Suprapubic skin (tissue), 4 donors: ENCODE data around the gene IBA57. TPM values are rescaled to one million over a fixed set of nuclear protein-coding genes. Genes with fewer than 3 reads are reported as not detected.
"Not testable (repeated sequence)": the region's sequence is repeated elsewhere in the genome, so short reads cannot be mapped to it uniquely, and the experiment has no call there.

ENCODE experiments used
- DNase-seq, 2 donors: peaks; one replicate each; pipeline ENCODE4 v3.0.0-alpha.2; 2019; ENCODE audit warnings: low spot score in 2 of 2
- H3K27ac ChIP-seq: fragments of 200-600 bp; sonication (generic); one replicate; pipeline ENCODE4 v1.5.1; 2019
- H3K27me3 ChIP-seq: fragments of 200-600 bp; sonication (generic); one replicate; pipeline ENCODE4 v1.5.1; 2019
- H3K36me3 ChIP-seq: fragments of 200-600 bp; sonication (generic); one replicate; pipeline ENCODE4 v1.5.1; 2019
- H3K4me1 ChIP-seq: fragments of 200-600 bp; sonication (generic); one replicate; pipeline ENCODE4 v1.5.1; 2019
- H3K4me3 ChIP-seq: fragments of 200-600 bp; sonication (generic); one replicate; pipeline ENCODE4 v1.5.1; 2019; ENCODE audit warnings: mild to moderate bottlenecking
- H3K9me3 ChIP-seq: fragments of 200-600 bp; sonication (generic); one replicate; pipeline ENCODE4 v1.5.1; 2019
- EP300 ChIP-seq: sonication (generic); formaldehyde crosslinking; IDR thresholded peaks from one replicate; pipeline ENCODE4 v1.6.1; 2017; ENCODE audit warnings: antibody characterized with exemption
- POLR2A ChIP-seq, 2 donors: fragments of 450-650 bp; IDR thresholded peaks; one replicate each; pipeline ENCODE4 v1.6.1; 2017; ENCODE audit warnings: antibody characterized with exemption in 2 of 2, mild to moderate bottlenecking in 2 of 2, moderate library complexity in 2 of 2
- POLR2AphosphoS5 ChIP-seq, 3 donors: sonication (generic); formaldehyde crosslinking; IDR thresholded peaks; one replicate each; pipeline ENCODE4 v1.6.1; 2017; ENCODE audit warnings: antibody characterized with exemption in 3 of 3
- WGBS: methylation state at CpG from one replicate; pipeline ENCODE4 v1.1.5; 2018; 5-methylcytosine and 5-hydroxymethylcytosine counted together
- total RNA-seq, 4 donors: library from RNA; depleted of rRNA; stranded (reverse); fragments of >200 nt; gene quantifications; one replicate each; pipeline ENCODE4 v1.1.0, GENCODE V29; 2016
- TF ChIP-seq, protein P1 (sequence below), 2 donors: fragments of 200-600 bp in 1 of 2; fragments of 450-650 bp in 1 of 2; sonication (generic) in 1 of 2; IDR thresholded peaks; one replicate each; pipeline ENCODE4 v1.5.1; 2016 to 2019; ENCODE audit warnings: antibody characterized with exemption in 2 of 2, mild to moderate bottlenecking in 1 of 2, moderate library complexity in 1 of 2

The IBA57 gene
- total RNA-seq, 4 donors from 2014 or later: 9.2 to 22.4 (median 12.4) TPM

- no peak overlapping the region for H3K27ac ChIP-seq
- WGBS: 89% methylated on average over 14 of the region's 16 CpGs
- no peaks in the 10 kb centered on the region for H3K4me1 ChIP-seq
- no peak for DNase-seq
- TF ChIP-seq, protein P1, sequence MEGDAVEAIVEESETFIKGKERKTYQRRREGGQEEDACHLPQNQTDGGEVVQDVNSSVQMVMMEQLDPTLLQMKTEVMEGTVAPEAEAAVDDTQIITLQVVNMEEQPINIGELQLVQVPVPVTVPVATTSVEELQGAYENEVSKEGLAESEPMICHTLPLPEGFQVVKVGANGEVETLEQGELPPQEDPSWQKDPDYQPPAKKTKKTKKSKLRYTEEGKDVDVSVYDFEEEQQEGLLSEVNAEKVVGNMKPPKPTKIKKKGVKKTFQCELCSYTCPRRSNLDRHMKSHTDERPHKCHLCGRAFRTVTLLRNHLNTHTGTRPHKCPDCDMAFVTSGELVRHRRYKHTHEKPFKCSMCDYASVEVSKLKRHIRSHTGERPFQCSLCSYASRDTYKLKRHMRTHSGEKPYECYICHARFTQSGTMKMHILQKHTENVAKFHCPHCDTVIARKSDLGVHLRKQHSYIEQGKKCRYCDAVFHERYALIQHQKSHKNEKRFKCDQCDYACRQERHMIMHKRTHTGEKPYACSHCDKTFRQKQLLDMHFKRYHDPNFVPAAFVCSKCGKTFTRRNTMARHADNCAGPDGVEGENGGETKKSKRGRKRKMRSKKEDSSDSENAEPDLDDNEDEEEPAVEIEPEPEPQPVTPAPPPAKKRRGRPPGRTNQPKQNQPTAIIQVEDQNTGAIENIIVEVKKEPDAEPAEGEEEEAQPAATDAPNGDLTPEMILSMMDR (IDR thresholded peaks at IDR 0.05): no peak
- TF ChIP-seq POLR2AphosphoS5 (IDR thresholded peaks at IDR 0.05) (no peak), EP300 (no peak), POLR2A (IDR thresholded peaks at IDR 0.05) (no peak)
- peaks cover 24% of the 10 kb centered on the region for H3K36me3 ChIP-seq
- peaks cover 10% of the 10 kb centered on the region for H3K9me3 ChIP-seq
- no peaks in the 10 kb centered on the region for H3K27me3 ChIP-seq
- H3K4me3 ChIP-seq: no peak overlapping the region
Measured at GRCh38 chr1:228224198-228225164, 58.9 kb downstream of the IBA57 start.

DNA sequence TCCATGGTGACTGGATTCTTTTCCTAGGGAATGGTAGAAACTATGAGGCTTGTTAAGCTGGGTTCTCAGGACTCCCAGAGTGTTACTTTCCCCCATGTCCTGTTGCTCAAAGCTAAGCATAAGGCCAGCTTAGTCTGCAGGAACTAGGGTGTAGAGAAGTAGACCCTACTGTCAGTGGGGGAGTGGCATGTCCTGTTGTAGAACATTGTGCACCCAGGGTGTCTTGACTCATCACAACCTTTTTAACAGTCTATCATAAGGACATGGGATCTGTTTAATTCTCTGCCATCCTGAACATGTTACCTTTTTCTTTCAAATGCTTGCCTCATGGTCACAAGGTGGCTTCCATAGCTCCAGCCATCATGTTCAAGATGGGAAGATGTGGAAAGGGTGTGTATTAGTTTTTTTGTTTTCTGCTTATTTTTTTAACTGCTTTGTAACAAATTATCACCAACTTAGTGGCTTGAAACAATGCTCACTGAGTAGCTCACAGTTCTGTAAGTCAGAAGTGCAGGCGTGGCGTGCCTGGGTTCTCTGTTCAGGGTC is 59.6 kb downstream of the IBA57 start:
- 71% methylated on average over 2 of the region's 2 CpGs for WGBS
- H3K36me3 ChIP-seq: peaks cover 17% of the 10 kb centered on the region
- no peaks in the 10 kb centered on the region for H3K4me1 ChIP-seq
- no peak for TF ChIP-seq EP300
- TF ChIP-seq POLR2A (IDR thresholded peaks at IDR 0.05): no peak
- no peak for TF ChIP-seq POLR2AphosphoS5 (IDR thresholded peaks at IDR 0.05)
- H3K4me3 ChIP-seq: no peak overlapping the region
- no peak overlapping the region for H3K27ac ChIP-seq
- DNase-seq: no peak
- H3K27me3 ChIP-seq: no peaks in the 10 kb centered on the region
- peaks cover 10% of the 10 kb centered on the region for H3K9me3 ChIP-seq

DNA sequence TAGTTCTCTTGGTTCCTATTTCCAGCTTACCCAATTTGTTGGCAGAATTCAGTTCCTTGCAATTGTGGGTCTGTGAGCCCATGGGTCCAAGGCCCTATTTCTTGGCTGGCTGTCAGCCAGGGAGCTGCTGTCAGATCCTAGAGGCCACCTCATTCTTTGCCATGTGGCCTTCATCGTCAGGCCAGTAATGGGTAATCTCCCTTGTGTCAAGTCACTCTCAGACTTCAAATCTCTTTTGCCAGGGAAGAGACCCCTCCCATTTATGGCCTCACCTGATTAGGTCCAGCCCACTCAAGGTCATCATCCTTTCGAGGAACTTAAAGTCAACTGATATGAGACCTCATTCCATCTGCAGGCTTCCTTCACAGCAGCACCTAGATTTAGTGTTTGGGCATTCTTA is 60.1 kb downstream of the IBA57 start:
- DNase-seq: no peak
- Histone ChIP-seq H3K9me3 (peaks cover 10% of the 10 kb centered on the region), H3K4me1 (no peaks in the 10 kb centered on the region), H3K4me3 (no peak overlapping the region), H3K36me3 (peaks cover 17% of the 10 kb centered on the region), H3K27ac (no peak overlapping the region), H3K27me3 (no peaks in the 10 kb centered on the region)
- TF ChIP-seq EP300: no peak
- TF ChIP-seq POLR2AphosphoS5 (IDR thresholded peaks at IDR 0.05): no peak
- no peak for TF ChIP-seq POLR2A (IDR thresholded peaks at IDR 0.05)
- TF ChIP-seq, protein P1 (IDR thresholded peaks at IDR 0.05): no peak
- WGBS: 43% methylated on average over 2 of the region's 2 CpGs

DNA sequence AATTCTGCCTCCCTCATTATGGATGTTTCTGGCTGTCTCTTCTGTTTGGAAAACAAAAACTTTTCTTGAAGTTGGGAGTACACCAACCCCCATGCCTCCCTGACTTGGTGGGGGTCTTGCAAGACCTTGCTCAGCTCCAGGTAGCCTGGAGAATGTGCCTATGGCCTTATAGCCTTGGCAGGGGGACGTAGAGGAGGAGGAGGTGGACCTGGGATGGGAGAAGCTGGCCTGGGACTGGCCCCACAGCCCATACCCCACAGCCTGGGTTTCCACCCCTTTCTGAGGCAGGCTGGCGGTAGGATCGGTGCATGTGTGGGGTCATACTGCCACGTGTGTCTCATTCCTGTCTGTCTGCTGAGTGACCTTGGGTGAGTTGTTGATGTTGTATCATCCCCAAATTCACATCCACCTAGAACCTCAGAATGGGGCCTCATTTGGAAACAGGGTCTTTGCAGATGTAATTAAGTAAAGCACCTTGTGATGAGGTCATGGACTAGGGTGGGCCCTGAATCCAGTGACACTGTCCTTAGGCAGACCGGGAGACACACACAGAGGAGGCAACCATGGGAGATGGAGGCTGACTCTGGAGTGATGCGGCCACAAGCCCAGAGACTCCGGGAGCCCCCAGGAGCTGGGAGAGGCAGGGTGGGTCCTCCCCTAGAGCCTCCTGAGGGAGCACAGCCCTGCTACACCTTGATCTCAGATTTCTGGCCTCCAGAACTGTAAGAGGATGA is 60.7 kb downstream of the IBA57 start:
- TF ChIP-seq POLR2A (IDR thresholded peaks at IDR 0.05): no peak
- no peak for TF ChIP-seq POLR2AphosphoS5 (IDR thresholded peaks at IDR 0.05)
- TF ChIP-seq EP300: no peak
- TF ChIP-seq, protein P1 (IDR thresholded peaks at IDR 0.05): no peak
- no peak overlapping the region for H3K4me3 ChIP-seq
- 100% methylated on average over 4 of the region's 7 CpGs for WGBS
- H3K27ac ChIP-seq: no peak overlapping the region
- DNase-seq: no peak
- H3K4me1 ChIP-seq: no peaks in the 10 kb centered on the region
- peaks cover 10% of the 10 kb centered on the region for H3K9me3 ChIP-seq
- H3K27me3 ChIP-seq: no peaks in the 10 kb centered on the region
- H3K36me3 ChIP-seq: peaks cover 17% of the 10 kb centered on the region

GRCh38 chr1:228226956-228227791 is 61.6 kb downstream of the IBA57 start:
- no peaks in the 10 kb centered on the region for H3K27me3 ChIP-seq
- WGBS: 74% methylated on average over 10 of the region's 10 CpGs
- no peaks in the 10 kb centered on the region for H3K4me1 ChIP-seq
- DNase-seq: no peak
- peaks cover 21% of the 10 kb centered on the region for H3K36me3 ChIP-seq
- peaks cover 10% of the 10 kb centered on the region for H3K9me3 ChIP-seq
- H3K4me3 ChIP-seq: no peak overlapping the region
- H3K27ac ChIP-seq: no peak overlapping the region
- TF ChIP-seq EP300 (no peak), POLR2AphosphoS5 (IDR thresholded peaks at IDR 0.05) (no peak), POLR2A (IDR thresholded peaks at IDR 0.05) (no peak)
- TF ChIP-seq, protein P1 (IDR thresholded peaks at IDR 0.05): no peak

GRCh38 chr1:228228147-228228546 is 62.5 kb downstream of the IBA57 start:
- peaks cover 26% of the 10 kb centered on the region for H3K36me3 ChIP-seq
- H3K4me3 ChIP-seq, H3K4me1 ChIP-seq, DNase-seq, H3K9me3 ChIP-seq, H3K27ac ChIP-seq, H3K27me3 ChIP-seq: not testable (repeated sequence)
- WGBS: 97% methylated on average over 5 of the region's 5 CpGs
